Keratinocyte (primary cell): ENCODE measurements around the gene BTG4. TPM values are rescaled to one million over a fixed set of nuclear protein-coding genes. Genes with fewer than 3 reads are reported as not detected.

Source experiments
- DNase-seq: peaks from one replicate; pipeline ENCODE4 v3.0.0-alpha.2; 2011; ENCODE audit warnings: low read depth, missing footprints, low spot score
- FAIRE-seq: peaks from 2 replicates; lab custom pipeline; 2011; peaks lifted over from hg19 to GRCh38; lab: Jason Lieb, UNC
- H2AFZ ChIP-seq: 2 replicates; pipeline ENCODE4 v1.6.0; 2012; ENCODE audit warnings: low read length, control low read depth, inconsistent platforms; ENCODE audit not compliant: control insufficient read depth
- H3K27ac ChIP-seq: 2 replicates; pipeline ENCODE4 v1.5.1; 2011; ENCODE audit warnings: low read length; ENCODE audit not compliant: control insufficient read depth, insufficient read depth
- H3K27me3 ChIP-seq: 3 replicates; pipeline ENCODE4 v1.6.0; 2011; ENCODE audit warnings: low read length; ENCODE audit not compliant: control insufficient read depth, insufficient read depth; ENCODE audit errors: extremely low read depth
- H3K36me3 ChIP-seq, 2 experiments: 2 replicates in 1 of 2; 3 replicates in 1 of 2; pipeline ENCODE4 v1.5.1; 2011; ENCODE audit warnings: low read length in 2 of 2, mild to moderate bottlenecking in 1 of 2; ENCODE audit not compliant: control insufficient read depth in 2 of 2, insufficient read depth in 2 of 2; ENCODE audit errors: extremely low read depth in 1 of 2
- H3K4me1 ChIP-seq: 3 replicates; pipeline ENCODE4 v1.5.1; 2011; ENCODE audit warnings: low read length; ENCODE audit not compliant: control insufficient read depth, insufficient read depth; ENCODE audit errors: extremely low read depth
- H3K4me2 ChIP-seq: 3 replicates; pipeline ENCODE4 v1.6.0; 2011; ENCODE audit warnings: low read depth, low read length; ENCODE audit not compliant: control insufficient read depth, insufficient read depth; ENCODE audit errors: extremely low read depth
- H3K4me3 ChIP-seq, 3 experiments: fragments of 200-600 bp in 1 of 3; sonication (generic) in 1 of 3; 2 replicates in 2 of 3; 3 replicates in 1 of 3; pipeline ENCODE4 v1.5.1; 2011 to 2016; ENCODE audit warnings: low read length in 3 of 3, mild to moderate bottlenecking in 3 of 3, control low read depth in 2 of 3, inconsistent platforms in 1 of 3, low read depth in 1 of 3, mixed read lengths in 1 of 3, mixed run types in 1 of 3, moderate library complexity in 1 of 3; ENCODE audit not compliant: control insufficient read depth in 2 of 3, insufficient read depth in 2 of 3; ENCODE audit errors: extremely low read depth in 1 of 3
- H3K79me2 ChIP-seq: 2 replicates; pipeline ENCODE4 v1.6.0; 2012; ENCODE audit warnings: low read length; ENCODE audit not compliant: control insufficient read depth, insufficient read depth
- H3K9ac ChIP-seq: 3 replicates; pipeline ENCODE4 v1.6.0; 2011; ENCODE audit warnings: low read length; ENCODE audit not compliant: control insufficient read depth, insufficient read depth; ENCODE audit errors: extremely low read depth
- H3K9me1 ChIP-seq: 3 replicates; pipeline ENCODE4 v1.6.0; 2011; ENCODE audit warnings: low read length; ENCODE audit not compliant: control insufficient read depth, insufficient read depth; ENCODE audit errors: extremely low read depth
- H3K9me3 ChIP-seq: 2 replicates; pipeline ENCODE4 v1.5.1; 2012; ENCODE audit warnings: low read depth, low read length; ENCODE audit not compliant: control insufficient read depth
- H4K20me1 ChIP-seq: 3 replicates; pipeline ENCODE4 v1.6.0; 2011; ENCODE audit warnings: low read length; ENCODE audit not compliant: control insufficient read depth, insufficient read depth; ENCODE audit errors: extremely low read depth
- CTCF ChIP-seq, 3 experiments: IDR thresholded peaks in 1 of 3; conservative IDR thresholded peaks in 1 of 3; optimal IDR thresholded peaks in 1 of 3; 2 replicates in 2 of 3; 3 replicates in 1 of 3; pipeline versions ENCODE3 to v1.5.1; 2011; ENCODE audit warnings: low read length in 3 of 3, mild to moderate bottlenecking in 3 of 3, moderate library complexity in 2 of 3, control low read depth in 1 of 3, inconsistent platforms in 1 of 3; ENCODE audit not compliant: insufficient read depth in 2 of 3; ENCODE audit errors: extremely low read depth in 1 of 3
- EZH2 ChIP-seq: IDR thresholded peaks from one replicate; pipeline ENCODE4 v1.6.1; 2012; ENCODE audit warnings: inconsistent platforms, mild to moderate bottlenecking, low read length, moderate library complexity
- dilution Hi-C: fragments of 300-500 bp; cut with MboI; formaldehyde crosslinking; loops from one replicate; pipeline ENCODE4 v1.7.0; 2020; ENCODE audit warnings: low sequenced_read_pairs; ENCODE audit not compliant: extremely low pct_ligation_motif_present
- polyA plus RNA-seq, 5 experiments: library from polyadenylated mRNA; depleted of rRNA in 3 of 5; stranded (reverse) in 3 of 5; stranded (forward) in 1 of 5; unstranded in 1 of 5; fragments of >200 nt; gene quantifications; 1 replicate in 1 of 5; 2 replicates in 3 of 5; 3 replicates in 1 of 5; pipeline versions ENCODE4 v1.2.1 to v1.2.3, GENCODE V29; 2011 to 2012; ENCODE audit warnings: missing spikeins in 2 of 5, low read depth in 1 of 5, low replicate concordance in 1 of 5

The BTG4 gene
- polyA plus RNA-seq, 1 donor (not counting 4 experiments of a cell fraction or from before 2014, with no cell fraction given) = 0.12 TPM

DNA sequence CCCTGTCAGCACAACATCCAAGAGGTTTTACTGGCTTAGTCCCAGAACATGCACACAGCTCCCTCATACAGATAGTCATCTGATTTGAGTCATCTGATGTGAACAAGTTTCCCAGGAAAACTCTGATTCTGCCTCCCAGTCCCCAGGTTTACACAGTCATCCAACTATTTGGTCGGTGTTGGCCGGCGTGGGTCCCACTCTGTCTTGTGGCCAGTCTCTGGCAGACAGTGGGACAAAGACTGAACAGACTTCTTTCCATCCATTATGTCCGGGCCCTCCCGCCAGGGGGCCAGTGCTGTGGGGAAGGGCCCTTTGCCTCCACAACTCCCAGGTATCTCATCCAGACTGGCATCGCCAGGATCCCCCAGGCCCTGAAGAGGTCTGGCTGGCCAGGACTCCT lies 60.0 kb downstream of the BTG4 start:
- Histone ChIP-seq H3K4me1 (peaks cover 5% of the 10 kb centered on the region), H3K79me2 (no peaks in the 10 kb centered on the region), H3K9me1 (peaks cover 2% of the 10 kb centered on the region), H3K4me2 (no peak overlapping the region), H3K36me3 (no peaks in the 10 kb centered on the region), H2AFZ (no peak overlapping the region), H3K9me3 (no peaks in the 10 kb centered on the region), H4K20me1 (no peaks in the 10 kb centered on the region), H3K27me3 (no peaks in the 10 kb centered on the region), H3K4me3 (no peak overlapping the region), H3K9ac (no peak overlapping the region), H3K27ac (no peak overlapping the region)
- peak; percentile 52 for FAIRE-seq
- no peak for DNase-seq
- no peak for TF ChIP-seq CTCF (optimal IDR thresholded peaks at IDR 0.05 in 1 of 3, IDR thresholded peaks at IDR 0.05 in 1 of 3, conservative IDR thresholded peaks at IDR 0.05 in 1 of 3; ENCODE audit: extremely low read depth in 1 of 3, insufficient read depth in 2 of 3, low read length in 3 of 3)
- TF ChIP-seq EZH2 = no peak
- dilution Hi-C loops = no loop called here

DNA sequence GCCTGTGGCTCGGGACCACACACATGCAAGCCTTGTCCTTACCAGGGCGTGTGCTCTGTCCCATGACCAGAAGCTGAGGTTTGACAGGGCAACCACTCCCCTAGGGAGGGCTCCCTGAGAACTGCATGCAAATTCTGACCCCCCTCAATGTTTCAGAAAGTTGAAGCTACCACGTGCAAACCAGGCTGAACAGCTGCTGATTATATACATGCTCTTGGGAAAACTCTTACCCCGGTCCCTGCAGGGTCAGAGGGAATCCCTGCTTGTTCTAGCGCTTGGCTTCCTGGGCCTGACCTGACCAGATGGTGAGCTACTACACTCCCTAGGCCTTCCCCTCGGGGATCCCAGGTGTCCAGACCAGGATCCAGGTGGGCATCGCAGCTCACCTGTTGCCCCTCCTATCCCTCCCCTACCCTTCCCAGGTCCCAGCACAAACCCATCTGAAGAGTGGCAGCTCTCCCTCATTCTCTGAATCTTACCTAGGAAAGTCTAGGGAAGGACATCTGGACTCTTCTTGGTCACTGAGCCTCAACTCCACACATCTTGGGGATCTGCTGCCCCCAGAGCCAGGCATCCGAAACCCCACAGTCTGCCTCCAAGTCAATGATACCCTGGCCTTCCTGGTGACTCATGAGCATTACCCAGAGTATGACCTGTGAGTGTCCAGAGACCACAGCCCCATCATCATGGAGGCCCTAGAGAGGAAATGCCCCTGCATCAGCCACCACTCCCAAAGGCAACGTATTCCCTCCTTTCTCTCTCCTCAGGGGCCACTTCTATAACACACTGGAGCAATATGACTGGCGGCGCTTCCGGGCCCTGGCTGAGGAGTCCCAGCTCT lies 61.5 kb downstream of the BTG4 start:
- no peak for DNase-seq

More for the DNA sequence above, 61.5 kb downstream of the BTG4 start:
- Histone ChIP-seq H3K4me1 (peaks cover 5% of the 10 kb centered on the region), H3K79me2 (no peaks in the 10 kb centered on the region), H4K20me1 (no peaks in the 10 kb centered on the region), H3K27me3 (no peaks in the 10 kb centered on the region), H3K9ac (no peak overlapping the region), H3K36me3 (no peaks in the 10 kb centered on the region), H2AFZ (no peak overlapping the region), H3K4me3 (no peak overlapping the region), H3K4me2 (no peak overlapping the region), H3K9me3 (no peaks in the 10 kb centered on the region), H3K9me1 (no peaks in the 10 kb centered on the region), H3K27ac (no peak overlapping the region)
- no peak for FAIRE-seq
- dilution Hi-C loops = no loop called here
- TF ChIP-seq CTCF (optimal IDR thresholded peaks at IDR 0.05 in 1 of 3, IDR thresholded peaks at IDR 0.05 in 1 of 3, conservative IDR thresholded peaks at IDR 0.05 in 1 of 3; ENCODE audit: extremely low read depth in 1 of 3, insufficient read depth in 2 of 3, low read length in 3 of 3) (no peak), EZH2 (no peak)
